Hematopoietic multipotent progenitor cell treated with erythropoietin and hydrocortisone succinate and interleukin-3 and kit ligand, for 15 days (in vitro differentiated cells): Measurements from ENCODE around the gene COL13A1.

Source experiments
- DNase-seq: peaks from one replicate; pipeline ENCODE4 v3.0.0-alpha.2; 2015; ENCODE audit warnings: low spot score

Gene COL13A1

DNA sequence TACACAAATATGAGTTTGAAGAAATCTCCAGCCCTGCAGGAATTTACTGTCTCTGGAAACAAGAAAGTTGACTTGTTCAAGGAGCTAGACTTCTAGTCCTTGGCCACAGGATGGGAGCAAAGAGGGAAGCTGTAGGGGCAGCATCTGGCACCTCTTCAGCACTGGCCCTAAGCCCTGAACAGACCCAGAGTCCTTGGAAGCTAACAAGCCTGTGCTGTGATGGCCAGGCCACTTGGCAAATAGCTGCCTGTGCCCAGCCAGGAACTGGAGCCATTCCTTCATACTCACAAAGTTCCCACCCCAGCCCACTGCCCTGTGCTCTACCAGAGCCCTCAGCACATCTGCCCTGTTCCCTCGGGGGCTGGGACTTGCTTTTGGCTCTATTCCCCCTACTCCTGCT lies 9.4 kb upstream of the COL13A1 start:
- no peak for DNase-seq

- DNase-seq = no peak
Observed at GRCh38 chr10:69794673-69795072, 7.0 kb upstream of the COL13A1 start.

GRCh38 chr10:69795242-69795934 lies 6.3 kb upstream of the COL13A1 start:
- no peak for DNase-seq

- no peak for DNase-seq
Observed at GRCh38 chr10:69797959-69798358, 3.7 kb upstream of the COL13A1 start.

DNA sequence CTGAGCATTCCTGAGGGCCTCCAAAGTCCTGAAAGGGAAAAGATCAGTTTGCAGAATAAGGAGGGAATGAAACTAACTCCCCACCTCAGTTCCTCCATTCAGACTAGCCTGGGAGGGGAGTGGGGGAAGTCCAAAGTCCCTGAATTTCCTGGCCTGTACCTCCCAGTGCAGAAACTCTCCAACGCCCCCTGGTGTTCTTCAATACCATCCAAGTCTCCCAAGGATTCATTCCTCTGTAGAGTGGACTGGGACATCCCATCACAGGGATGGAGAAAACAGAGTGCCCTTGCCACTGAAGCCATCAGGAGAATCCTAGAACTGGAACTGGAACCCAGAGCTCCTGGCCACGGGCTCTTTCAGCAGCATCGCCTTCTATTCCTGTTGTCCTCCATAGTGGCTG lies 1.6 kb upstream of the COL13A1 start:
- DNase-seq = no peak

GRCh38 chr10:69800665-69801064 lies 1.0 kb upstream of the COL13A1 start:
- no peak for DNase-seq

DNA sequence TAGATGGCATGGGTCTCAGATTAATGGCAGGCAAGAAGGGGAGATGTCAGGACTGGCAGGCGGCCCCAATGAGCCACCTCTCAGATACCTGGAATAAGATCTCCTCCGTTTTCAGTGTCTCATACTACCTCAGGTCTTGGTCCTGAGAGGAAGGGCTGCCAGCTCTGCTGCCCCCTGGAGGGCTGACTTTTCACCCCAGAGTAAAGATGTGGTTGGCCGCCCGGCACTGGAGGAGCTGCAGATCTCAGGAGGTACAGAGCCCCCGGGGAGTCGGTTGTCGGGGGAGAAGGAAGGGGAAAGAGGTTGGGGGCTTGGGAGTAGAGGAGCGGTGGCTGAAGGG lies 642 bp upstream of the COL13A1 start:
- no peak for DNase-seq

GRCh38 chr10:69802424-69803161 lies 887 bp downstream of the COL13A1 start:
- no peak for DNase-seq

DNA sequence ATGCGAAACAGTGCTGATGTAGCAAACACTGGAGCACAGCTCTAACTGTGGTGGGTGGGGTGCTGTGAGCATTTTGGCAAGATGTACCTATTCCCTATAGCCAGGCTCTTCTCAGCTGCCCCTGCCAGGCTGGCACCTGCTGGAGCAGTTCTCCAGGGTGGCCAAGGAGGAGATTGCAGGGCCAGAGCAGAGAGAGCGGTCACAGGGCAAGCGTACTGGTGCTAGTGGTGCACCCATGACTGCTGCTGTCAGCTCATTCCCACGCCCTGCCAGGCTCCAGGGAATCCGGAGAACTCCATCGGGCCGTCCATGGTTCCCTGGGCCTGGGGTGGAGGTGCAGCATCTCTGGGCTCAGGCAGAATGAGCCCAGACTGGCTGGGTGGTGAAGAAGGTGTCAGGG lies 2.1 kb downstream of the COL13A1 start:
- DNase-seq = no peak

GRCh38 chr10:69804775-69805174 lies 3.1 kb downstream of the COL13A1 start:
- DNase-seq = no peak

GRCh38 chr10:69807122-69807521 lies 5.4 kb downstream of the COL13A1 start:
- no peak for DNase-seq

DNA sequence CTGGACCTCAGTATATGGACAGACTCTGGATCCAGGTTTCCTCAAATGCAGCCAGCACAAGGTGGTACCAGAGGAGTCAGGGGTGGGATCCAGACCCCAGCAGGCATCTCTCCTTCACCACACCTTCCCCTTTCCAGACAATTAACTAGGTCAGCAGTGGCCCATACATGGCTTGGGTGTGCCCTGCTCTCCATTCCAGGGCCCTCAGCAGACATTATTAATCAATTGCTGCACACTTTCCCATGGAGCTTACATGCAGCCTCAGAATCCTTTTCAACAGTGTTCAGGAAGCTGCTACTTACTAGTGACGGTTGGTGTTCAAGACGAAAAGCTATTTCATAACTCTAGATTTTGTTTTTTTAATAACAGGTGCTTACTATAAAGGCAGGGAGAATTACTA lies 6.0 kb downstream of the COL13A1 start:
- no peak for DNase-seq

- DNase-seq = no peak
Observed at GRCh38 chr10:69809318-69809717, 7.6 kb downstream of the COL13A1 start.

GRCh38 chr10:69810097-69810496 lies 8.4 kb downstream of the COL13A1 start:
- DNase-seq = no peak

DNA sequence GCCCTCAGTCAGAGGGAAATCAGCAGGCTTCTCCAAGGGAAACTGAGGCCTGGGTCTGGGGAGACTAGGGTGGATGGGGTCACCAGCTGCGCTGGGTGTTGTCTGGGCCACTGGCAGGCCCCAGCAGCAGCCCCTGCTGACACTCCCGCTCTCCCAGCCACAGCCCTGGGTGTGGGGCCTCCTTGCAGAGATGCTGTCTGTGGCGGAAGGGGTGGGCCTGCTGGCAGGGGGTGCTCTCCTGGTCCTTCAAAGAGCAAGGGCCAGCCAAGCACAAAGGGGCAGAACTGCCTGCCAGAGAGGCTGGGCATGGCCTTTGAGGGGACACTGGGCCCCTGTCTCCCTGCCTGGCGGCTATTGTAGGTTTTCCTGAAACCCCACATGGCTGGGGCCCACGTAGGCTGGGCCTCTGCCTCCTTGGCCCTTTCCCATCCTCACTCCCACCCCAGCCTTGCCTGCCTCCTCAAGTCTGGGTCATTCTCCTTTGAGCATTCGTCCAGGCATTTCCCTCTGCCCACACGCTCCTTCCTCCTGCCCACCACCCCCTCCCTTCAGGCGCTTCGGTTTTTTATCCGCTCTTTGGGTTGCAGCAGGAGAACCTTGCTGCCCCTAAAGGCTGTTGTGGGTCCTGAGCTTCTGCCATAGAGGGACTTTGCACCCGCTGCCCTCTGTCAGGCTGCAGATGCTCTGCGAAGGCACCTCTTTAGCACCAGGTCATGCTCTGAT lies 9.1 kb downstream of the COL13A1 start:
- DNase-seq = no peak

DNA sequence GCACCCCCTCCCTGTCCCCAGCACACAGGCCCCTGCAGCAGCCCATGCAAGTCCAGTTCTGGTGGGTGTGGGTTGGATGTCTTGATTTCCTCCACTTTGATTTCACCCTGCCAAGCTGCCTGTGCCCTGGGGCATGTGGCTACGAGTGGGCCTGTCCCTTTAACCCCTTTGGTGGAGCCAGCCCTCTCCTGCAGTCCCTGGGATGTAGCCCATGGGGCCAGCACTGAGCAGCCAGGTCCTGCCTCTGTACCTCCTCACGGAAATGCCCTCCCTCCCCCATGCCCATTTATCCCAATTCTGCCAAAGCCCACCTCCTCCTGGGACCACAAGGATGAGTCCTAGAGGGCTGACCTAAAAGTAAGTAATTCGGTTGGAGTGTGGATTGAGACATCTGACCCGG lies 11.9 kb downstream of the COL13A1 start:
- DNase-seq = no peak

- no peak for DNase-seq
Observed at GRCh38 chr10:69814251-69814650, 12.5 kb downstream of the COL13A1 start.

GRCh38 chr10:69815104-69815503 lies 13.4 kb downstream of the COL13A1 start:
- DNase-seq = no peak

DNA sequence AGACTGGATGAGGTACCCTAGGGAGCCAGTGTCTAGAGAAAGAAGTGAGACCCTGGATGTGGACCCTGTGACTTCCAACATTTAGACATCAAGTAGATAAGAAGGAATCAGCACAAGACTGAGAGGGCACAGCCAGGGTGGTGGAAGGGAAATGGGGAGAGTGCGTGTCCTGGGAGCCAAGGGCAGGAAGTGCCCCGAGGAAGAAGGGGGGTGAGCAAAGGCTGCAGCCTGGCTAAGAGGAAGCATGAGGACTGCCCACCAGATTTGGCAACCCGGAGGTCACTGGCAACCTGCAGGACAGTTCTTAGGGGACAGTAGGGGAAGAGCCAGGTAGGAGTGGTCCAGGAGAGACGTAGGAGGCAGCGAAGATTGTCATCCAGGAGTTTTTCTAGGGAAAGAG lies 14.8 kb downstream of the COL13A1 start:
- DNase-seq = no peak

GRCh38 chr10:69817078-69817581 lies 15.4 kb downstream of the COL13A1 start:
- no peak for DNase-seq

DNA sequence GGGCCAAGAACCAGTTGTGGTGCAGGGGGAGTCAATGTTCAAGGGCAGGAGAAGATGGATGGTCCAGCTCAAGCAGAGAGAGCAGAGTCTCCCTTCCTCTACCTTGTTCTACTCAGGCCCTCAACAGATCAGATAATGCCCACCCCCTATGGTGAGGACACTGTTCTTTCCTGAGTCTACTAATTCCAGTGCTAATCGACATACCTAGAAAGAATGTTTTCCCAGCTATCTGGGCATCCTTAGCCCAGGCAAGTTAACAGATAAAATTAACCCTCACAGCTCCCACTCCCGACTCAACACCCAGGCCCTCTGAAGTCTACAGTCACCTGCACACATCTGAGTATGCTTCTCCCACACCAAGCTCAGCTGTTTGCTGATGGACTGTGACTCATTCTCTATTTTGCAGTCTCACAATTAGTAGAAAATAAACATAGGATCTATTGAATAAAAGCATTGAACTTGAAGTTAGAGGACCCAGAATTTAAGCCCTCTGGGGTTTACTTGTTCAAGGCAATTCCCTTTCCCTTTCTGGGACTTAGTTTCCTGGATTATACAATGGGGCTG lies 17.1 kb downstream of the COL13A1 start:
- no peak for DNase-seq

DNA sequence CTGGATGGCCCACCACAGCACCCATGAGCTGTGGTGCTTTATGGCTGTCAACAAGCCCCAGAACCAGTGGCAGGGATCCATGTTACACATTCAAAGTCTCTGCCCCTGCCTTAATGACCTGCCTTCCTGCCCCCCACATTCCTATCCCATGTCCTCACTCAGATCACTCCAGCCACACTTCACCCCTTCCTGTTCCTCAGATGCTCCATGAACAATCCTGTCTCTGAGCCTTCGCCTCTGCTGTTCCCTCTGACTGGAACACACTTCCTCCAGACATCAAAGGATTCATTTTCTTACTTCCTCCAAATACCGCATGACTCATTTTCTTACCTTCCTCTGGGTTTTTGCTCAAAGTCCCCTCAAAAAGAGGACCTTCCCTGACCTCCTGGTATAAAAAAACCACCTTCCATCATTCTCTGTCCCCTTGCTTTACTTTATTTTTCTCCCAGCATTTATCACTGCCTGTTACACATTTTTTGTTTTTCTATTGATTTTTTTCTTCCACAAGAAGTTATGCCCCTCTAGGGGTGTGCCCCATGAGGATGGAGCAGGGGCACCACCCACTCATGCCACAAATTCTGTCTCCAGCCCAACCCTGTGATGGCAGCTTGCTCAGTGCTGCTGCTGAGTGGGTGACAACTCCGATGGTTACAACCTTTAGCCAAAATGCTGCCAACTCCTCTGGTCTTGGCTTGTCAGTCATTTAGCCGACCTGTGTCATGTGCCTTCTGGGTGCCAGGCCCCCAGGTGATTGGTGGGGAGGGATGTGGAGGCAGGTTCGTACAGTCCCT lies 18.2 kb downstream of the COL13A1 start:
- no peak for DNase-seq
